ENCODE data around the gene SNX25. TPM values are rescaled to one million over a fixed set of nuclear protein-coding genes. Genes with fewer than 3 reads are reported as not detected.

SNX25 gene
- total RNA-seq, 4 donors from 2014 or later, result 11.3 to 17.3 (median 13.4) TPM

GRCh38 chr4:185352202-185352601 is 142.8 kb downstream of the SNX25 start:
- no peaks in the 10 kb centered on the region for H3K9me3 ChIP-seq
- ATAC-seq (no peak), DNase-seq (no peak)
- in situ Hi-C loops (cut with MboI; ENCODE audit: low sequenced_read_pairs in 4 of 4), result no loop called here
- intact Hi-C loops (cut with DNase I; ENCODE audit: low total_unique reads), result no loop called here
- H3K4me1 ChIP-seq, result no peaks in the 10 kb centered on the region
- peaks cover 0 to 34% of the 10 kb centered on the region in 2 donors for H3K36me3 ChIP-seq
- no peaks in the 10 kb centered on the region for H3K27me3 ChIP-seq
- no peak overlapping the region for H3K4me3 ChIP-seq
- TF ChIP-seq POLR2A (IDR thresholded peaks at IDR 0.05) (no peak), CTCF (IDR thresholded peaks at IDR 0.05 in 4 of 5, conservative IDR thresholded peaks at IDR 0.05 in 1 of 5) (no peak)
- no peak overlapping the region for H3K27ac ChIP-seq

DNA sequence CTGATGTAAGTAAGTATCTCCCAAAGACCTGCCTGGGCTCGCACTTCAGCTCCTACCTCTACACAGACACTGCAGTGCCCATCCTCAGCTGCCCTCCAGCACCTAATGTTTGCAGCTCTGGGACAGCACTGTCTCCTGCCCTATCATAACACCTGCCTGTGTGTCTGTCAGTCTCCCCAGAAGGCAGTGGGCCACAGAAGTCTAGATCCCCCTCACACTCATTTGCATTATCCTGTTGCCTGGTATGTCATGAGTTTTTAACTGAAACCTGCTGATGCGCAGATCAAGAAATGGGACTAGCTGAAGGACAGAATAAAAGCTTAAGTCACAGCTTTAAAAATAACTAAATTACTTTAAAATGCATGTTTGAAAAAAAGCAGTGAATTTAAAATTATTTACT is 143.3 kb downstream of the SNX25 start:
- TF ChIP-seq POLR2A (IDR thresholded peaks at IDR 0.05), result no peak
- no peak for TF ChIP-seq CTCF (IDR thresholded peaks at IDR 0.05 in 4 of 5, conservative IDR thresholded peaks at IDR 0.05 in 1 of 5)
- no peak overlapping the region for H3K27ac ChIP-seq
- no peaks in the 10 kb centered on the region for H3K4me1 ChIP-seq
- ATAC-seq, result no peak
- H3K9me3 ChIP-seq, result no peaks in the 10 kb centered on the region
- H3K27me3 ChIP-seq, result no peaks in the 10 kb centered on the region
- in situ Hi-C loops (cut with MboI; ENCODE audit: low sequenced_read_pairs in 4 of 4), result no loop called here
- intact Hi-C loops (cut with DNase I; ENCODE audit: low total_unique reads), result no loop called here
- no peak overlapping the region for H3K4me3 ChIP-seq
- H3K36me3 ChIP-seq, result peaks cover 0 to 28% of the 10 kb centered on the region in 2 donors
- DNase-seq, result no peak

DNA sequence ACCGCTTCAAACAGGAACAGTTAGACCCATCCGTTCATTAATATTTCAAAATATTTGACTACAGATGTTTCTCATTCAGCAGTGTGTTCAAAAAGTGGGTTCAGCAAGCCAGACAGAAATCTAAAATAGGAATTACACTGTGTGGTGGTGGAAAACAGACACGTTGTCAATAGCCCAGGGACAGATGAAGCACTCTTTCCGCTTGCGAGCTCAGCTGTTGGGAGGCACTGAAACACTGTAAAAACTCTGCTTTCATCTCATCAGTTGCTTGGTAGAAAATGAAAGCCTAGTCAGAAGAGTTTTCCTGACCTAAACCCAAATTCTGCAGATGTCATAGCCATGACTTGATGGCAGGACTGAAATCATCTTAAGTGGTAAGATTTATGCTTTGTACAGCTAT is 147.8 kb downstream of the SNX25 start:
- Histone ChIP-seq H3K36me3 (no peaks in the 10 kb centered on the region), H3K27ac (no peak overlapping the region)

GRCh38 chr4:185357733-185358440 is 148.5 kb downstream of the SNX25 start:
- in situ Hi-C loops (cut with MboI; ENCODE audit: low sequenced_read_pairs in 4 of 4) (no loop called here), intact Hi-C loops (cut with DNase I; ENCODE audit: low total_unique reads) (no loop called here)
- Histone ChIP-seq H3K4me1 (no peaks in the 10 kb centered on the region), H3K27ac (no peak overlapping the region), H3K4me3 (no peak overlapping the region), H3K27me3 (no peaks in the 10 kb centered on the region), H3K36me3 (no peaks in the 10 kb centered on the region), H3K9me3 (no peaks in the 10 kb centered on the region)
- TF ChIP-seq POLR2A (IDR thresholded peaks at IDR 0.05) (no peak), CTCF (IDR thresholded peaks at IDR 0.05 in 4 of 5, conservative IDR thresholded peaks at IDR 0.05 in 1 of 5) (no peak)
- no peak for DNase-seq
- no peak for ATAC-seq

More for the DNA sequence above, 147.8 kb downstream of the SNX25 start:
- Histone ChIP-seq H3K9me3 (no peaks in the 10 kb centered on the region), H3K4me1 (no peaks in the 10 kb centered on the region), H3K4me3 (no peak overlapping the region), H3K27me3 (no peaks in the 10 kb centered on the region)
- in situ Hi-C loops (cut with MboI; ENCODE audit: low sequenced_read_pairs in 4 of 4), result no loop called here
- intact Hi-C loops (cut with DNase I; ENCODE audit: low total_unique reads), result no loop called here
- no peak for DNase-seq
- no peak for ATAC-seq
- no peak for TF ChIP-seq POLR2A (IDR thresholded peaks at IDR 0.05)
- no peak for TF ChIP-seq CTCF (IDR thresholded peaks at IDR 0.05 in 4 of 5, conservative IDR thresholded peaks at IDR 0.05 in 1 of 5)

DNA sequence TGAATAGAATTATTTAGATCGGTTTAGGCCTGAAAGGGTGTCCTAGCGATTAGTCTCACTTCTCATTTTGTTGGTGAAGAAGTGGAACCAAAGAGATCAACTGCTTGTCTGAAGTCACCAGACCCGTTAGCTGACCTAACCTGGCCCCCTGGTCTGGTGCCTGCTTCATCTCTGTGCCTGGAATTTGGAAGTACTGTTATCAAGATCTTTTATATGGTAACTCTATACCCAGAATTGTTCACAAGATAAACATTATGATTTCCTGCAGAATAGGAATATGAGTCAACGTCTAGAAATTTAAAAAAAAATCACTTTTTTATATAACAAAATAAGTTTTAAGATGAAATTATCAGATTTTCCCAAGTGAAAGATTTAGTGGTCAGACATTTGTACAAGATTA is 149.1 kb downstream of the SNX25 start:
- H3K9me3 ChIP-seq, result no peaks in the 10 kb centered on the region
- H3K4me1 ChIP-seq, result no peaks in the 10 kb centered on the region
- intact Hi-C loops (cut with DNase I; ENCODE audit: low total_unique reads) (no loop called here), in situ Hi-C loops (cut with MboI; ENCODE audit: low sequenced_read_pairs in 4 of 4) (no loop called here)
- H3K36me3 ChIP-seq, result no peaks in the 10 kb centered on the region
- DNase-seq (no peak), ATAC-seq (no peak)
- no peak overlapping the region for H3K4me3 ChIP-seq
- TF ChIP-seq POLR2A (IDR thresholded peaks at IDR 0.05) (no peak), CTCF (IDR thresholded peaks at IDR 0.05 in 4 of 5, conservative IDR thresholded peaks at IDR 0.05 in 1 of 5) (no peak)
- no peaks in the 10 kb centered on the region for H3K27me3 ChIP-seq
- H3K27ac ChIP-seq, result no peak overlapping the region

Data from gastrocnemius medialis (tissue), 4 donors.